Fibroblast of the conjunctiva (primary cell): ENCODE data around the gene GDF2.

Source experiments
- DNase-seq: peaks from one replicate; pipeline ENCODE4 v3.0.0-alpha.2; 2010; ENCODE audit warnings: low read depth

GDF2 gene

GRCh38 chr10:47351899-47352815 is 29.9 kb downstream of the GDF2 start:
- no peak for DNase-seq

GRCh38 chr10:47353351-47353750 is 31.1 kb downstream of the GDF2 start:
- no peak for DNase-seq

GRCh38 chr10:47354165-47354564 is 31.9 kb downstream of the GDF2 start:
- DNase-seq, result no peak

GRCh38 chr10:47354900-47355299 is 32.6 kb downstream of the GDF2 start:
- no peak for DNase-seq

GRCh38 chr10:47356708-47357107 is 34.5 kb downstream of the GDF2 start:
- no peak for DNase-seq

GRCh38 chr10:47357131-47357582 is 34.9 kb downstream of the GDF2 start:
- no peak for DNase-seq

GRCh38 chr10:47357911-47358310 is 35.7 kb downstream of the GDF2 start:
- no peak for DNase-seq

- DNase-seq, result no peak
Measured at GRCh38 chr10:47358457-47358856, 36.2 kb downstream of the GDF2 start.

GRCh38 chr10:47359101-47359500 is 36.8 kb downstream of the GDF2 start:
- DNase-seq, result no peak

GRCh38 chr10:47359626-47360418 is 37.6 kb downstream of the GDF2 start:
- DNase-seq, result no peak

- DNase-seq, result no peak
Measured at GRCh38 chr10:47360419-47361040, 38.3 kb downstream of the GDF2 start.

GRCh38 chr10:47361293-47361692 is 39.0 kb downstream of the GDF2 start:
- DNase-seq, result no peak

- no peak for DNase-seq
Measured at GRCh38 chr10:47362199-47362598, 39.9 kb downstream of the GDF2 start.

- no peak for DNase-seq
Measured at GRCh38 chr10:47363781-47364180, 41.5 kb downstream of the GDF2 start.

- DNase-seq, result no peak
Measured at GRCh38 chr10:47364366-47364765, 42.1 kb downstream of the GDF2 start.

- no peak for DNase-seq
Measured at GRCh38 chr10:47364911-47365310, 42.7 kb downstream of the GDF2 start.

GRCh38 chr10:47365431-47366180 is 43.4 kb downstream of the GDF2 start:
- DNase-seq, result no peak

GRCh38 chr10:47366181-47366631 is 44.0 kb downstream of the GDF2 start:
- no peak for DNase-seq

GRCh38 chr10:47366731-47367460 is 44.6 kb downstream of the GDF2 start:
- no peak for DNase-seq

- DNase-seq, result no peak
Measured at GRCh38 chr10:47367646-47368045, 45.4 kb downstream of the GDF2 start.
